CD8-positive, alpha-beta memory T cell (primary cell): ENCODE measurements around the gene TTN. TPM values are rescaled to one million over a fixed set of nuclear protein-coding genes. Genes with fewer than 3 reads are reported as not detected.

Experiments
- CTCF ChIA-PET: fragments of 350-600 bp; sonication (Branson Sonifier 250); formaldehyde crosslinking; loops from one replicate; lab custom pipeline; 2021; ENCODE audit warnings: antibody characterized with exemption; lab: Charles Lee
- POLR2A ChIA-PET: fragments of 350-600 bp; sonication (Branson Sonifier 250); formaldehyde crosslinking; loops from one replicate; lab custom pipeline; 2021; ENCODE audit warnings: antibody characterized with exemption; lab: Charles Lee
- DNase-seq, 5 donors: peaks; one replicate each; pipeline versions ENCODE4 v3.0.0 to v3.0.0-alpha.2; 2020 to 2022; ENCODE audit warnings: mixed read lengths in 1 of 5
- H3K27ac ChIP-seq: one replicate; pipeline ENCODE4 v1.7.0; 2013; ENCODE audit warnings: low read depth, mild to moderate bottlenecking, low read length, moderate library complexity
- H3K27me3 ChIP-seq: 2 replicates; pipeline ENCODE4 v1.7.0; 2013; ENCODE audit warnings: low read length, mild to moderate bottlenecking; ENCODE audit not compliant: insufficient read depth, poor library complexity, severe bottlenecking
- H3K36me3 ChIP-seq: 2 replicates; pipeline ENCODE4 v1.7.0; 2013; ENCODE audit warnings: mild to moderate bottlenecking, low read length, moderate library complexity; ENCODE audit not compliant: insufficient read depth
- H3K4me1 ChIP-seq: 2 replicates; pipeline ENCODE4 v1.7.0; 2013; ENCODE audit warnings: mild to moderate bottlenecking, low read length, moderate library complexity; ENCODE audit not compliant: insufficient read depth
- H3K4me3 ChIP-seq: 2 replicates; pipeline ENCODE4 v1.7.0; 2013; ENCODE audit warnings: mild to moderate bottlenecking, low read length
- H3K9me3 ChIP-seq: 2 replicates; pipeline ENCODE4 v1.7.0; 2013; ENCODE audit warnings: mild to moderate bottlenecking, low read length
- H3K27ac Mint-ChIP-seq, 8 donors: one replicate each; pipeline ENCODE4 v1.8.0; 2020 to 2021; ENCODE audit warnings: mixed read lengths in 8 of 8, mild to moderate bottlenecking in 6 of 8, inconsistent platforms in 3 of 8, moderate library complexity in 3 of 8
- H3K27me3 Mint-ChIP-seq, 2 donors: one replicate each; pipeline ENCODE4 v1.8.0; 2020 to 2021; ENCODE audit warnings: mixed read lengths in 2 of 2, mild to moderate bottlenecking in 1 of 2, moderate library complexity in 1 of 2
- H3K36me3 Mint-ChIP-seq, 3 donors: one replicate each; pipeline ENCODE4 v1.8.0; 2020 to 2021; ENCODE audit warnings: mixed read lengths in 3 of 3, inconsistent platforms in 1 of 3, mild to moderate bottlenecking in 1 of 3
- H3K4me1 Mint-ChIP-seq, 3 donors: one replicate each; pipeline ENCODE4 v1.8.0; 2020 to 2021; ENCODE audit warnings: mixed read lengths in 3 of 3, inconsistent platforms in 1 of 3, mild to moderate bottlenecking in 1 of 3
- H3K4me3 Mint-ChIP-seq, 7 donors: one replicate each; pipeline ENCODE4 v1.8.0; 2020 to 2021; ENCODE audit warnings: mixed read lengths in 7 of 7, mild to moderate bottlenecking in 6 of 7, moderate library complexity in 4 of 7, inconsistent platforms in 2 of 7
- H3K9me3 Mint-ChIP-seq, 5 donors: one replicate each; pipeline ENCODE4 v1.8.0; 2020 to 2022; ENCODE audit warnings: mixed read lengths in 5 of 5, mild to moderate bottlenecking in 3 of 5, moderate library complexity in 2 of 5, inconsistent platforms in 1 of 5
- polyA plus RNA-seq: library from polyadenylated mRNA; unstranded; fragments of 300-500 nt; fragmentation: Illumina TruSeq; gene quantifications from one replicate; pipeline ENCODE4 v1.2.3, GENCODE V29; 2021
- total RNA-seq, 2 experiments: library from RNA; stranded (reverse); gene quantifications; one replicate each; pipeline ENCODE4 v1.2.3, GENCODE V29; 2021

TTN gene
- total and polyA plus RNA-seq, 3 experiments from 2014 or later = 0.80 to 2.0 (median 0.83) TPM

DNA sequence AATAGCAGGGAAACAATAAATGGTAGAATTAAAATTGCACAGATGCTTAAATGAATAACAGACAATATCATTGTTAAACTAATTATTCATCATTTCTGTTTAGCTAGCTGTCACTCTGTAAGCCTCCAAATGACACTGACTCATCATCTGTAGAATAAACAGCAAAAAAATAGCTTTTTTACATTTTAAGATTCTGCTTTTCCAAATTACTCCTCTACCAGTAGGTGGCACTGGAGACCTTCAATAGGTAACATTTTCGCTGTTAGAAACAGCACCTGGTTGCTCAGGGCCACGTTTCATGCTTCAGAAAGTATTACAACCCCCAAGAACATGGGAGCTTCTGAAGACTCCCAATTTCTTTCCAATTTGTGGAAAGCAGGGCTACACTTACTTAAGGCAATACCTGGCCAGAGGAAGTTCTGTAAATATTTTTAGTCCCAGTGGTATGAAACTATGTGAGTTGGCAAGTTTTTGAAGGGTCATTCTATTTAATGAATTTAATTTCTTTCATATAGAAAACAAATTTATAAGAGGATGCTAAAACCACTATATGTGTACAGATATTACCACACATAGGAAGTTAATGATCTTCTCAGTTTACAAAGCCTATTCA lies 45.4 kb downstream of the TTN start:
- Histone ChIP-seq H3K4me1 (no peaks in the 10 kb centered on the region), H3K9me3 (no peaks in the 10 kb centered on the region), H3K4me3 (no peak overlapping the region), H3K36me3 (no peaks in the 10 kb centered on the region), H3K27me3 (no peaks in the 10 kb centered on the region), H3K27ac (no peak overlapping the region)
- DNase-seq = peak in 2 of 5 donors; percentile 3 to 30
- Mint-ChIP-seq H3K27ac (no peak overlapping the region), H3K9me3 (no peaks in the 10 kb centered on the region), H3K27me3 (no peaks in the 10 kb centered on the region), H3K4me3 (no peak overlapping the region), H3K4me1 (no peaks in the 10 kb centered on the region), H3K36me3 (peaks cover 0 to 11% (median 2%) of the 10 kb centered on the region in 3 donors)
- ChIA-PET CTCF (interaction anchor here (0.9 kb wide), 1 partner anchor 15 kb away, joined by 4 read pairs; no protein-coding TSS in a partner anchor), POLR2A (no interaction called here)

GRCh38 chr2:178756843-178757242 lies 50.4 kb downstream of the TTN start:
- Mint-ChIP-seq H3K27ac (peak overlapping the region in 1 of 8 donors; percentile 39), H3K27me3 (no peaks in the 10 kb centered on the region), H3K4me3 (no peak overlapping the region), H3K4me1 (no peaks in the 10 kb centered on the region), H3K9me3 (no peaks in the 10 kb centered on the region), H3K36me3 (peaks cover 0 to 1% (median 0%) of the 10 kb centered on the region in 3 donors)
- H3K9me3 ChIP-seq = no peaks in the 10 kb centered on the region
- no peaks in the 10 kb centered on the region for H3K27me3 ChIP-seq
- no peaks in the 10 kb centered on the region for H3K36me3 ChIP-seq
- H3K27ac ChIP-seq = no peak overlapping the region
- CTCF ChIA-PET = no interaction called here
- H3K4me3 ChIP-seq = no peak overlapping the region
- DNase-seq = no peak
- no peaks in the 10 kb centered on the region for H3K4me1 ChIP-seq
- POLR2A ChIA-PET = no interaction called here

- Histone ChIP-seq H3K4me1 (no peaks in the 10 kb centered on the region), H3K27me3 (no peaks in the 10 kb centered on the region), H3K36me3 (no peaks in the 10 kb centered on the region), H3K27ac (no peak overlapping the region), H3K9me3 (no peaks in the 10 kb centered on the region), H3K4me3 (no peak overlapping the region)
- ChIA-PET POLR2A (no interaction called here), CTCF (no interaction called here)
- Mint-ChIP-seq H3K4me3 (no peak overlapping the region), H3K27me3 (no peaks in the 10 kb centered on the region), H3K4me1 (no peaks in the 10 kb centered on the region), H3K27ac (no peak overlapping the region), H3K9me3 (no peaks in the 10 kb centered on the region), H3K36me3 (peaks cover 0 to 2% (median 0%) of the 10 kb centered on the region in 3 donors)
- no peak for DNase-seq
These were observed 50.9 kb downstream of the TTN start for GRCh38 chr2:178756343-178756742.

DNA sequence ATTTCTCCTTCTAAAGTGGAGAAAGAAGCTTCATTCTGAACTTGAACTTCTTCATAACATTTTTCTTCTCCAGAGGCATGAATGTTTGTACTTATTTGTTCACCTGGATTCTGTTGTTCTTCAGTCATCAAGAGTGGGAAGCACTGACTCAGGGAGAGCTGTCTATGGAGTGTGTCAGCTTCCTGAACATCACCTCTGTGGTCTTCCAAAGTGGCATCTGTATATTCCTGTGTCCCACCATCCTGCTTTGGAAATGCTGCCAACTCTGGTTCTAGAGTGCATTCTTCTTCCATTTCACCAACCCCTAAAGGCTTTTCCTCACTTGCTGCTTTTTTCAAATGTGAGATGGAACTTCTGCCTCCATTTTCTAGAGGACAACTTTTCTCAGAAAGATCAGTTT lies 59.5 kb downstream of the TTN start:
- DNase-seq = no peak
- H3K4me3 ChIP-seq = no peak overlapping the region
- POLR2A ChIA-PET = no interaction called here
- CTCF ChIA-PET = no interaction called here
- no peaks in the 10 kb centered on the region for H3K4me1 ChIP-seq
- H3K27me3 ChIP-seq = no peaks in the 10 kb centered on the region
- no peaks in the 10 kb centered on the region for H3K27me3 Mint-ChIP-seq
- no peaks in the 10 kb centered on the region for H3K9me3 ChIP-seq
- no peak overlapping the region for H3K27ac ChIP-seq
- no peak overlapping the region for H3K4me3 Mint-ChIP-seq
- peaks cover 0 to 10% (median 5%) of the 10 kb centered on the region in 3 donors for H3K36me3 Mint-ChIP-seq
- no peaks in the 10 kb centered on the region for H3K36me3 ChIP-seq
- H3K9me3 Mint-ChIP-seq = no peaks in the 10 kb centered on the region
- H3K4me1 Mint-ChIP-seq = no peaks in the 10 kb centered on the region
- peak overlapping the region in 1 of 8 donors; percentile 28 for H3K27ac Mint-ChIP-seq

DNA sequence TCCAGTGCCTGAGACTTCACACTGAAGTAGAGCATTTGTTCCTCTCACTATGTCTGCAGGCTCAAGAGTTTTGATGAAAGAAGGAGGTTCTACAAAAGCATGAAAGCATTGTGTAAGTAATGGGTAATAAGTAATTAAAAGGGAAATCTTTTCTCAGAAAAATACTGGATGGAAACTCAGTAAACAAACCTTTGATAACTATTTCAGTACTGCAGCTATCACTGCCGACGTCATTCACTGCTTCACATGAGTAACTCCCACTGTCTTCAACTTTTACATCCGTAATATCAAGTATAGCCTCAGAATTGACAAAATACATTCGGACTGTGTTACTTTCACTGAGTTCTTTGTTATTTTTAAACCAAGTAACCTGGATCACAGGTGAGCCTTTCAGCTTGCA lies 72.7 kb downstream of the TTN start:
- CTCF ChIA-PET = no interaction called here
- Histone ChIP-seq H3K36me3 (no peaks in the 10 kb centered on the region), H3K27ac (no peak overlapping the region), H3K4me3 (no peak overlapping the region), H3K4me1 (no peaks in the 10 kb centered on the region), H3K9me3 (no peaks in the 10 kb centered on the region), H3K27me3 (no peaks in the 10 kb centered on the region)
- H3K4me3 Mint-ChIP-seq = no peak overlapping the region
- no peaks in the 10 kb centered on the region for H3K27me3 Mint-ChIP-seq
- peaks cover 0 to 5% (median 0%) of the 10 kb centered on the region in 5 donors for H3K9me3 Mint-ChIP-seq
- no peak overlapping the region for H3K27ac Mint-ChIP-seq
- H3K36me3 Mint-ChIP-seq = peaks cover 0 to 1% (median 1%) of the 10 kb centered on the region in 3 donors
- H3K4me1 Mint-ChIP-seq = no peaks in the 10 kb centered on the region
- DNase-seq = no peak
- POLR2A ChIA-PET = no interaction called here

DNA sequence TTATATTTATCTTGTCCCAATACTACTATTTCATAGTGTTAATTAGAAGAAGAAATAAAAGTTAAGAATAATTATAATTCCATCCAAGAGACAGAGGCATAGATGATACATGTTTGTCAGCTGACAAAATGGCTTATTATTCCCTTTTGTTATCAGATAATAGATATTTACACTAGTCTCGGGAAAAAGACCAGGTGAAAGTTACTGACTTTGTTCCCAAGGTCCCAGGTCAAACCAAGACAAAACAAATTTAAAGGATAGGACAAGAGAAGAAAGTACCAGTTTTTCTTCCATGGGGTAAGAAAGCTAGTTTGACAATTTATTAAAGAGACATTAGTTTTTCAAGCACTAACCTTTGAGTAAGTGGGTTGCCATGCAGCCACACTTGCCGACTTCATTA lies 73.2 kb downstream of the TTN start:
- ChIA-PET POLR2A (no interaction called here), CTCF (no interaction called here)

DNA sequence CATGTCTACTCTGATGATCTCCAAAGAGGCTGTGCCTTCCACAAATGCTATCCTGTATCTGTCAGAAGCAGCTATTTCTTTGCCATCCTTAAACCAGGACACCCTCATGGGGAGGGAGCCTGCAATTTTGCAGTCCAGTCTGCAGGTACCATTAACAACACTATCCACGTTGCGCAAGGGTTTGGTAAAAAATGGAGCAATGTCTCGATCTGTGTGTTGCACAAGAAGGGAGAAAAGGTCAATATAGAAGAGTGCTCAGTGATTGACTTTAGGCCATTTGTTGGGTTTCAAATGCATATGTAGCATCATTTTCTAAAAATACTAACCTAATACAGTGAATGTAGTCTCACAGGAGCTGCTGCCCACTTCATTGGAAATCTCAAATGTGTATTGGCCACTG lies 74.3 kb downstream of the TTN start:
- Histone ChIP-seq H3K27ac (no peak overlapping the region), H3K27me3 (no peaks in the 10 kb centered on the region), H3K36me3 (no peaks in the 10 kb centered on the region), H3K4me1 (no peaks in the 10 kb centered on the region), H3K9me3 (no peaks in the 10 kb centered on the region), H3K4me3 (no peak overlapping the region)
- no peak for DNase-seq
- H3K36me3 Mint-ChIP-seq = peaks cover 0 to 1% (median 1%) of the 10 kb centered on the region in 3 donors
- no peak overlapping the region for H3K27ac Mint-ChIP-seq
- H3K27me3 Mint-ChIP-seq = no peaks in the 10 kb centered on the region
- H3K4me3 Mint-ChIP-seq = no peak overlapping the region
- peaks cover 0 to 5% (median 0%) of the 10 kb centered on the region in 5 donors for H3K9me3 Mint-ChIP-seq
- POLR2A ChIA-PET = no interaction called here
- H3K4me1 Mint-ChIP-seq = no peaks in the 10 kb centered on the region
- CTCF ChIA-PET = no interaction called here

More for the DNA sequence above, 73.2 kb downstream of the TTN start:
- H3K9me3 Mint-ChIP-seq = peaks cover 0 to 5% (median 0%) of the 10 kb centered on the region in 5 donors
- H3K4me3 Mint-ChIP-seq = no peak overlapping the region
- H3K27me3 Mint-ChIP-seq = no peaks in the 10 kb centered on the region
- H3K36me3 Mint-ChIP-seq = peaks cover 0 to 1% (median 1%) of the 10 kb centered on the region in 3 donors
- no peak for DNase-seq
- H3K36me3 ChIP-seq = no peaks in the 10 kb centered on the region
- no peak overlapping the region for H3K27ac Mint-ChIP-seq
- no peaks in the 10 kb centered on the region for H3K4me1 Mint-ChIP-seq
- no peaks in the 10 kb centered on the region for H3K27me3 ChIP-seq
- no peaks in the 10 kb centered on the region for H3K9me3 ChIP-seq
- H3K27ac ChIP-seq = no peak overlapping the region
- H3K4me3 ChIP-seq = no peak overlapping the region
- H3K4me1 ChIP-seq = no peaks in the 10 kb centered on the region

- H3K27ac Mint-ChIP-seq = no peak overlapping the region
- H3K4me1 Mint-ChIP-seq = no peaks in the 10 kb centered on the region
- H3K27me3 Mint-ChIP-seq = no peaks in the 10 kb centered on the region
- Histone ChIP-seq H3K9me3 (no peaks in the 10 kb centered on the region), H3K27me3 (no peaks in the 10 kb centered on the region), H3K36me3 (no peaks in the 10 kb centered on the region), H3K4me3 (no peak overlapping the region), H3K27ac (no peak overlapping the region), H3K4me1 (no peaks in the 10 kb centered on the region)
- ChIA-PET CTCF (no interaction called here), POLR2A (no interaction called here)
- peaks cover 0 to 5% (median 0%) of the 10 kb centered on the region in 5 donors for H3K9me3 Mint-ChIP-seq
- DNase-seq = no peak
- H3K4me3 Mint-ChIP-seq = no peak overlapping the region
- peaks cover 0 to 1% (median 0%) of the 10 kb centered on the region in 3 donors for H3K36me3 Mint-ChIP-seq
These were observed 75.9 kb downstream of the TTN start for GRCh38 chr2:178731300-178731699.
